Stomach (tissue), 4 donors: ENCODE data around the gene DCP2.

Experiments
- POLR2A ChIP-seq, 4 donors: fragments of 450-650 bp; IDR thresholded peaks; one replicate each; pipeline ENCODE4 v1.6.1; 2016; ENCODE audit warnings: antibody characterized with exemption in 4 of 4, control low read depth in 2 of 4, mild to moderate bottlenecking in 1 of 4, moderate library complexity in 1 of 4
- TF ChIP-seq, protein P1 (sequence below), 7 experiments: fragments of 450-650 bp in 4 of 7; fragments of 200-600 bp in 3 of 7; sonication (generic) in 3 of 7; IDR thresholded peaks; one replicate each; pipeline ENCODE4 v1.5.1; 2016 to 2019; ENCODE audit warnings: antibody characterized with exemption in 7 of 7, control low read depth in 2 of 7, mild to moderate bottlenecking in 1 of 7

- TF ChIP-seq POLR2A (IDR thresholded peaks at IDR 0.05) = no peak
- TF ChIP-seq, protein P1, sequence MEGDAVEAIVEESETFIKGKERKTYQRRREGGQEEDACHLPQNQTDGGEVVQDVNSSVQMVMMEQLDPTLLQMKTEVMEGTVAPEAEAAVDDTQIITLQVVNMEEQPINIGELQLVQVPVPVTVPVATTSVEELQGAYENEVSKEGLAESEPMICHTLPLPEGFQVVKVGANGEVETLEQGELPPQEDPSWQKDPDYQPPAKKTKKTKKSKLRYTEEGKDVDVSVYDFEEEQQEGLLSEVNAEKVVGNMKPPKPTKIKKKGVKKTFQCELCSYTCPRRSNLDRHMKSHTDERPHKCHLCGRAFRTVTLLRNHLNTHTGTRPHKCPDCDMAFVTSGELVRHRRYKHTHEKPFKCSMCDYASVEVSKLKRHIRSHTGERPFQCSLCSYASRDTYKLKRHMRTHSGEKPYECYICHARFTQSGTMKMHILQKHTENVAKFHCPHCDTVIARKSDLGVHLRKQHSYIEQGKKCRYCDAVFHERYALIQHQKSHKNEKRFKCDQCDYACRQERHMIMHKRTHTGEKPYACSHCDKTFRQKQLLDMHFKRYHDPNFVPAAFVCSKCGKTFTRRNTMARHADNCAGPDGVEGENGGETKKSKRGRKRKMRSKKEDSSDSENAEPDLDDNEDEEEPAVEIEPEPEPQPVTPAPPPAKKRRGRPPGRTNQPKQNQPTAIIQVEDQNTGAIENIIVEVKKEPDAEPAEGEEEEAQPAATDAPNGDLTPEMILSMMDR (IDR thresholded peaks at IDR 0.05) = no peak
These were observed 71.4 kb downstream of the DCP2 start for GRCh38 chr5:113047733-113048652.
